SK-MEL-5 (cell line): ENCODE results near the gene PNPLA8. TPM values are rescaled to one million over a fixed set of nuclear protein-coding genes. Genes with fewer than 3 reads are reported as not detected.

Experiments
- DNase-seq: peaks from one replicate; pipeline ENCODE4 v3.0.0-alpha.2; 2016; ENCODE audit warnings: low read depth, low spot score
- in situ Hi-C: cut with HindIII; loops from 2 replicates; pipeline ENCODE4 v1.10.0; 2016; ENCODE audit warnings: low sequenced_read_pairs, high pct_unique_total_duplicates, low pct_unique_long_range_greater_than_20kb
- total RNA-seq: library from RNA; depleted of rRNA; stranded (reverse); fragments of >200 nt; shearing (Covaris generic); gene quantifications from 2 replicates; pipeline ENCODE4 v1.2.3, GENCODE V29; 2014; rRNA removed

The PNPLA8 gene
- total RNA-seq, 1 experiment from 2014 or later = 51.2 TPM

GRCh38 chr7:108425714-108426275, 100.1 kb downstream of the PNPLA8 start:
- no peak for DNase-seq
- in situ Hi-C loops = no loop called here

DNA sequence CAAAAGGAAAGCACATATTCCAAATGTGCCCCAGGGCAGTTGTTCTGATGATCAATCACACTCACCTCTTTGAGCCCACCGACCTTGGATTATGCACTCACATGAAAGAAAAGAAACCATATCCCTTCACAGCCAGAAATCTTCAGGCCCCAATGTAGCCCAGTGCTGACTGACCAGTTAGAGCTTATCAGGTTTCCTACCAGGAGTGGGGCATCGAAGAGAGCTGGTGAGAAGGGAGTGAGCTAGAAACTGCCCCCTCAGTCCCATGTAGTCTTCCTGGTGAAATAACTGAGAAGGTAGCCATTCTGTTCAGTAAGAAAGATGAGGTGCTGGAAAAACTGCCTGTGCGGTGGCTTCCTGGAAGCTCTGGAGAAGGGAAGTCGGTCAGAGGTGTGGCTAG, 101.9 kb downstream of the PNPLA8 start:
- no peak for DNase-seq
- in situ Hi-C loops = no loop called here

DNA sequence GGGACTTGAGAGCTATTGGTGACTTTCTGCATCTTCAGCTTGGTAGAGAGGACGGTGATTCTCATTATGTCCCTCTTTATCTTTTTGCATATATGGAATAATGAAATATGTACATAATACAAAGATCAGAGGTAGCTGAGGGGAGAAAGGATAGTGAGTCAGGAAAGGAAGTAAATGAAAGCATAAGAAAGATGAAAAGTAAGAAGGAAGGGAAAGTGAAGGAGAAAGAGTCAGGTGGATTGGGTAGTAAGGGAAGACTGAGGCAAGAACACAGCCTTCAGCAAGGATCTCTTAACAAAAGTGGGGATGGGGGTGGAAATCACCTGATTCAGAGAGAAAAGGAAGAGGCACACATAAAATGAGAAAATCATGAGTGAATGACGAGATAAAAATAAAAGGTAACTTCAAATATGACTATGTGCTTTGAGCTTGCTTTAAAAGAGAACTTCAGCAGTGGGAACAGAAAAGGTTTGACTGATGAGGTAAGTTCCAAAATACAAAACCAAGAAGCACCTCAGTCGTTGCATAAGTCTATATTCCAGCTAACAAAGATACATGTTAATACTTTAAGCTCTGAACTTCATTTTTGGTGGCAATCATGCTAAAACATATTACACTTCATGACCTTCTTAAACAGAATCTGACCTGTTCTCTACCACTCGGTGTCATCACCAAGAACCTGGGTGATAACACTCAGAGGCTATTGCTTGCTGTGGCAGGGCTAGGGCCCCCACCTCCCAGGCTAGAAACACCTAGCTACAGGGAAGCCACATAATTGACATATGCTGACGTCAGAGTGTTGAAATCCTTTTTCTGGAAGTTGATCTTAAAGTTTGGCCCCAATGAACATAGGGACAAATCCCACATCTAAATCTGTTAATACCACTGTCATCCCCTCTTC, 102.6 kb downstream of the PNPLA8 start:
- DNase-seq = no peak
- in situ Hi-C loops = no loop called here

GRCh38 chr7:108421720-108422331, 104.1 kb downstream of the PNPLA8 start:
- in situ Hi-C loops = no loop called here
- no peak for DNase-seq

Other genes starting within 250 kb of the PNPLA8 start
- 19.2 and 22.8 TPM in 2 replicates for gene NRCAM, start 69.7 kb downstream of the PNPLA8 start, total RNA-seq
- gene THAP5, start 43.6 kb upstream of the PNPLA8 start, total RNA-seq = 50.3 and 52.7 TPM in 2 replicates
- gene DNAJB9, start 43.7 kb upstream of the PNPLA8 start, total RNA-seq = 65.9 and 77.8 TPM in 2 replicates